Measurements from ENCODE around the gene FRMD4A. TPM values are rescaled to one million over a fixed set of nuclear protein-coding genes. Genes with fewer than 3 reads are reported as not detected.

Gene FRMD4A
- total RNA-seq, 2 donors from 2014 or later = 8.6 to 10.2 TPM

DNA sequence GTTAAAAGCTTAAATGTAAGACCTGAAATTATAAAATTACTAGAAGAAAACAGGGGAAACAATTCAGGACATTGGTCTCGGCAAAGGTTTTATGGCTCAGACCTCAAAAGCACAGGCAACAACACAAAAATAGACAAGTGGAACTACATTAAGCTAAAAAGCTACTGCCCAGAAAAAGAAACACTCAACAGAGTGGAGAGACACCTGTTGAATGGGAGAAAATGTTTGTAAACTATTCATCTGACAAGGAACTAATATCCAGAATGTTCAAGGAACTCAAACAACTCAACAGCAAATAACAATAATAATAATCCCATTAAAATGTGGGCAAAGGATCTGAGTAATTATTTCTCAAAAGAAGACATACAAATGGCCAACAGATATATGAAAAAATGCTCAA lies 170.4 kb downstream of the FRMD4A start:
- intact Hi-C loops (cut with DNase I) = no loop called here
- Histone ChIP-seq H3K27ac (no peak overlapping the region), H3K4me3 (no peak overlapping the region), H3K27me3 (no peaks in the 10 kb centered on the region), H3K9ac (ENCODE audit: low read depth in 2 of 2, low read length in 2 of 2) (no peak overlapping the region), H3K9me3 (no peaks in the 10 kb centered on the region), H3K4me1 (no peaks in the 10 kb centered on the region), H3K36me3 (no peaks in the 10 kb centered on the region)
- no peak for DNase-seq
- TF ChIP-seq, protein P1, sequence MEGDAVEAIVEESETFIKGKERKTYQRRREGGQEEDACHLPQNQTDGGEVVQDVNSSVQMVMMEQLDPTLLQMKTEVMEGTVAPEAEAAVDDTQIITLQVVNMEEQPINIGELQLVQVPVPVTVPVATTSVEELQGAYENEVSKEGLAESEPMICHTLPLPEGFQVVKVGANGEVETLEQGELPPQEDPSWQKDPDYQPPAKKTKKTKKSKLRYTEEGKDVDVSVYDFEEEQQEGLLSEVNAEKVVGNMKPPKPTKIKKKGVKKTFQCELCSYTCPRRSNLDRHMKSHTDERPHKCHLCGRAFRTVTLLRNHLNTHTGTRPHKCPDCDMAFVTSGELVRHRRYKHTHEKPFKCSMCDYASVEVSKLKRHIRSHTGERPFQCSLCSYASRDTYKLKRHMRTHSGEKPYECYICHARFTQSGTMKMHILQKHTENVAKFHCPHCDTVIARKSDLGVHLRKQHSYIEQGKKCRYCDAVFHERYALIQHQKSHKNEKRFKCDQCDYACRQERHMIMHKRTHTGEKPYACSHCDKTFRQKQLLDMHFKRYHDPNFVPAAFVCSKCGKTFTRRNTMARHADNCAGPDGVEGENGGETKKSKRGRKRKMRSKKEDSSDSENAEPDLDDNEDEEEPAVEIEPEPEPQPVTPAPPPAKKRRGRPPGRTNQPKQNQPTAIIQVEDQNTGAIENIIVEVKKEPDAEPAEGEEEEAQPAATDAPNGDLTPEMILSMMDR (IDR thresholded peaks at IDR 0.05) = no peak

DNA sequence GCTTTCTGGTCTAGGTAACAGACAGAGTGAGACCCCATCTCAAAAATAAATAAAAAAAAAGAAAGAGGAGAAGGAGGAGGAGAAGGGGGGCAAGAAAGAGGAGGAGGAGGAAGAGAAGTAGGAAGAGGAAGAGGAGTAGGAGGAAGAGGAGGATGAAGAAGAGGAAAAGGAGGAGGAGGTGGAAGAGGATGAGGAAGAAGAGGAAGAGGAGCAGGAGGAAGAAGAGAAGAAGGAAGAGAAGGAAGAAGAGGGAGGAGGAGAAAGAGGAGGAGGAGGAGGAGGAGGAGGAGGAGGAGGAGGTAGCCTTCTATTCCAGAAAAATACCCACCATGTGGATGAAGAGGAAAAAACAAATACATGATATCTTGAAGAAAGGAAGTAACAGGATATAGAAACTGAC lies 172.1 kb downstream of the FRMD4A start:
- Histone ChIP-seq H3K27me3 (no peaks in the 10 kb centered on the region), H3K36me3 (no peaks in the 10 kb centered on the region), H3K9ac (ENCODE audit: low read depth in 2 of 2, low read length in 2 of 2) (no peak overlapping the region), H3K9me3 (no peaks in the 10 kb centered on the region), H3K4me1 (no peaks in the 10 kb centered on the region), H3K4me3 (no peak overlapping the region), H3K27ac (no peak overlapping the region)
- intact Hi-C loops (cut with DNase I) = no loop called here
- no peak for DNase-seq
- TF ChIP-seq, protein P1 (IDR thresholded peaks at IDR 0.05) = no peak

GRCh38 chr10:14156104-14156503 lies 174.6 kb downstream of the FRMD4A start:
- Histone ChIP-seq H3K4me3 (no peak overlapping the region), H3K4me1 (no peaks in the 10 kb centered on the region), H3K9me3 (no peaks in the 10 kb centered on the region), H3K9ac (ENCODE audit: low read depth in 2 of 2, low read length in 2 of 2) (no peak overlapping the region), H3K27me3 (no peaks in the 10 kb centered on the region), H3K27ac (no peak overlapping the region), H3K36me3 (no peaks in the 10 kb centered on the region)
- intact Hi-C loops (cut with DNase I) = no loop called here
- no peak for DNase-seq
- TF ChIP-seq, protein P1 (IDR thresholded peaks at IDR 0.05) = no peak

- no peak overlapping the region for H3K4me3 ChIP-seq
- H3K36me3 ChIP-seq = no peaks in the 10 kb centered on the region
- H3K27me3 ChIP-seq = no peaks in the 10 kb centered on the region
- H3K9me3 ChIP-seq = no peaks in the 10 kb centered on the region
- DNase-seq = no peak
- TF ChIP-seq, protein P1 (IDR thresholded peaks at IDR 0.05) = no peak
- H3K4me1 ChIP-seq = no peaks in the 10 kb centered on the region
- H3K27ac ChIP-seq = no peak overlapping the region
- H3K9ac ChIP-seq (ENCODE audit: low read depth in 2 of 2, low read length in 2 of 2) = no peak overlapping the region
- intact Hi-C loops (cut with DNase I) = no loop called here
Measured at GRCh38 chr10:14153570-14154055, 177.1 kb downstream of the FRMD4A start.

- Histone ChIP-seq H3K27ac (no peak overlapping the region), H3K36me3 (no peaks in the 10 kb centered on the region), H3K27me3 (no peaks in the 10 kb centered on the region), H3K4me1 (no peaks in the 10 kb centered on the region), H3K9me3 (no peaks in the 10 kb centered on the region), H3K9ac (ENCODE audit: low read depth in 2 of 2, low read length in 2 of 2) (no peak overlapping the region), H3K4me3 (no peak overlapping the region)
- TF ChIP-seq, protein P1 (IDR thresholded peaks at IDR 0.05) = no peak
- DNase-seq = no peak
- intact Hi-C loops (cut with DNase I) = no loop called here
Measured at GRCh38 chr10:14151571-14151970, 179.2 kb downstream of the FRMD4A start.
